Measurements from ENCODE around the gene SLC43A2. TPM values are rescaled to one million over a fixed set of nuclear protein-coding genes. Genes with fewer than 3 reads are reported as not detected.

SLC43A2 gene
- polyA plus RNA-seq, 6 donors from 2014 or later = 18.4 to 36.4 (median 29.1) TPM

- Mint-ChIP-seq H3K4me3 (peak overlapping the region in 7 of 8 donors; percentile 66 to 86 (median 81)), H3K27ac (peak overlapping the region in 3 of 6 donors; percentile 39 to 87 (median 70)), H3K36me3 (peaks cover 6 to 14% of the 10 kb centered on the region in 2 donors), H3K4me1 (peaks cover 29 to 42% (median 29%) of the 10 kb centered on the region in 3 donors), H3K9me3 (no peaks in the 10 kb centered on the region), H3K27me3 (no peaks in the 10 kb centered on the region)
- DNase-seq (peak; percentile 91), ATAC-seq (ENCODE audit: low read depth in 2 of 2) (peak; percentile 76 to 79)
These were observed 20.6 kb upstream of the SLC43A2 start for GRCh38 chr17:1648963-1649843.

DNA sequence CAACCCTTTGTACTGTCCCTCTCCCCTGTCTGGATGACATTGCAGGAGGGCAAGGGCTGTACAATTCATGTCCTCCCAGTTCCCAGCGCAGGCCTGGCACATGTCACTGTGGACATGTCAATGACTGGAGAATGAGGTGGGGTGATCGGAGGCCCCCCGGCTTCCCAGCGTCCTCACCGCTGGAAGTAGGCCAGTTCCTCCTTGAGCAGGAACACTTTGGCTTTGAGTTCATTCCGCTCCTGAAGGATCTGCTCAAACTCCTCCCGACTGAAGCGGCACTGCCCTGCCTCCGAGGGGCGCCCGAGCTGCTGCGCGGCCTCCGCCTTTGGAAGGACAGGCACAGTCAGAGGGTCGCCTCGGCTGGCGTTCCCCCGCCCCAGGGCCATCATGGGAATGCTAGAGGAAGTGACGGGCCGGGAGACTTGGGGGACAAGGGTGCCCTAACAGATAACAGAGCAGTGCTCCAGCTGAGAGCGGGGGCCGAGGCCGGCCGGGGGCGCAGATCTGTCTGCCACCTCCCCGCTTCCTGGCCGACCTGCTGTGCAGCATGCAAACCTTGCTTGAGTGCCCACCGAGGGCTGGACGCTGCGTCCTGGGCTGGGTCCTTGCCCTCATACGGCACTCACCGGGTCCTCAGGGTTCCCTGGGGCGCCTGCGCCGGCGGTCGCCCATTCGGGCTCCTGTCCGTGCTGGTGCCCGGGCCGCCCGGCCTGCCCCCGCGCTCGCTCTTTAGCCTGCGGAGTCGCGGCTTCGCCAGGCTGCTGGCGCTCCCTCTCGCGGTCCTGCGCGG is 19.7 kb upstream of the SLC43A2 start:
- H3K36me3 Mint-ChIP-seq = peaks cover 0 to 5% of the 10 kb centered on the region in 2 donors
- DNase-seq (no peak), ATAC-seq (ENCODE audit: low read depth in 2 of 2) (peak; percentile 2)
- peaks cover 32 to 46% (median 33%) of the 10 kb centered on the region in 3 donors for H3K4me1 Mint-ChIP-seq
- H3K27me3 Mint-ChIP-seq = no peaks in the 10 kb centered on the region
- peak overlapping the region; percentile 69 to 86 (median 78) for H3K4me3 Mint-ChIP-seq
- peak overlapping the region in 4 of 6 donors; percentile 39 to 87 (median 61) for H3K27ac Mint-ChIP-seq
- no peaks in the 10 kb centered on the region for H3K9me3 Mint-ChIP-seq

DNA sequence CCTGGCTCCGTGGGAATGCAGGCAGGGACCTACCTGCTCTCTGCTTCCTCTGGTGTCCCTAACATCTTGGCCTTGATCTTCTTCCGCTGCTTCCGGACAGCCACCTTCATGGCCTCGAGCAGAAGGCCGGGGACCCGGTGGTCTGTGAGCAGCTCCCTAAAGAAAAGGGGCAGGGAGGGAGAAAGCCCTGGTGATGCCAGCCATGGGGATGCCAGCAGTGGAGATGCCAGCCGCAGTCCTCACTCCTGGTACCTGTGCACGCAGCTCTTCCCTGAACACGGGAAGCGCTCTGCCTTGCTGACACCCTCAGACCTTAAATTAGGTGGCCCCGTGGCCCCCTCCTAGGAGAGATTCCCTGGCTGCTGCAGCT is 19.2 kb upstream of the SLC43A2 start:
- no peak for DNase-seq
- H3K27ac Mint-ChIP-seq = peak overlapping the region in 1 of 6 donors; percentile 21
- peak overlapping the region in 6 of 8 donors; percentile 61 to 81 (median 71) for H3K4me3 Mint-ChIP-seq
- ATAC-seq (ENCODE audit: low read depth in 2 of 2) = no peak
- H3K27me3 Mint-ChIP-seq = no peaks in the 10 kb centered on the region
- H3K9me3 Mint-ChIP-seq = no peaks in the 10 kb centered on the region
- H3K4me1 Mint-ChIP-seq = peaks cover 32 to 46% (median 33%) of the 10 kb centered on the region in 3 donors
- no peaks in the 10 kb centered on the region for H3K36me3 Mint-ChIP-seq

- no peaks in the 10 kb centered on the region for H3K9me3 Mint-ChIP-seq
- peak overlapping the region in 5 of 8 donors; percentile 20 to 75 (median 22) for H3K4me3 Mint-ChIP-seq
- DNase-seq (no peak), ATAC-seq (ENCODE audit: low read depth in 2 of 2) (no peak)
- H3K27ac Mint-ChIP-seq = peak overlapping the region in 4 of 6 donors; percentile 47 to 93 (median 85)
- H3K27me3 Mint-ChIP-seq = no peaks in the 10 kb centered on the region
- H3K36me3 Mint-ChIP-seq = no peaks in the 10 kb centered on the region
- peaks cover 32 to 46% (median 33%) of the 10 kb centered on the region in 3 donors for H3K4me1 Mint-ChIP-seq
These were observed 17.7 kb upstream of the SLC43A2 start for GRCh38 chr17:1646199-1646875.

DNA sequence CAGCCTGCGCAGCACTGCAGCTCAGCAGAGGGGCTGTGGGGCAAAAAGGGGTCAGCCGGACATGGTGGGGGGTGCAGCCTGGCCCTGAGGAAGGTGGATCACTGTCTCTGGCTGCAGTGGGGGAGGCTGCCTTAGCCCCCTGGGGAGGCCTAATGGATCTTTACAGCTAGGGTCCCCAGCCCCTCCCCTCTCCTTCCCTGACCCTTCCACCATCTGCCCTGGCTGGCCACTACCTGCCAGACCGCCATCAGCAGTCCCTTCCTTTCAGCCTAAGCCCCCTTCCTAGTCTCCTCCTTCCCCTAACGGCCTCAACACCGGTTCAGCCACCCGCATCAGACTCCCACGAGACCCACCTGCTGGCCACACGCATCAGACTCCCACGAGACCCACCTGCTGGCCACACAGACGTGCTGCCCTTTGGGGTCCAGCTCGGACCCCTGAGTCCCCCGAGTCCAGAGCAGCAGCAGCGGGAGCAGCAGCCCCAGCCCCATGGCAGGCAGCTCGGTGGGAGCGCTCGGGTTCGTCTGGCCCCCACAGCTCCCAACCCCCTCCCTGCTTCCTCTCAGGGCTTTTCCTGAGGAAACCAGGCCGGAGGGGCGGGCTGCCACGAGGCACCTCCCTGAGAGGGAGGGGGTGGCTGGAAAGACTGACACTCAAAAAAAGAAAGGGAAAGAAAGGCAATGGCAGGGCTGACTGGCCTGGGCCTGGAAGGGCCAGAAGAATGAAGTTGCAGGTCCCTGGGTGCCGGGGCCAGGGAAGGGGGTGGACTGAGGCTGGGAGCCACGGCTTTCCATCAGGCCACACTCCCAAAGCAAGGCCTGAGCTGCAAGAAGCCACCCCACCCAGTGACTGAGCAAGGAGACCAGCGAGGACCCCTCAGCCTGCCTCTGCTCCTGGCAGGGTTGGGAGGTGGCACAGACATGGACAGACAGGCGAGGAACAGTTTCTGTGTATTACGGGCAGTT is 16.9 kb upstream of the SLC43A2 start, which contains the start of gene SCARF1:
TSS of gene SCARF1 (minus strand) at position 526 of the 965 bp plus-strand sequence. CDS start at position 491, 35 bp downstream.
- DNase-seq = no peak
- Mint-ChIP-seq H3K27ac (peak within 1 kb of the TSS; percentile 44 to 98 (median 94)), H3K36me3 (no peaks in the 10 kb centered on the region), H3K9me3 (no peaks in the 10 kb centered on the region), H3K4me1 (peaks cover 32 to 46% (median 33%) of the 10 kb centered on the region in 3 donors), H3K27me3 (no peaks in the 10 kb centered on the region), H3K4me3 (peak within 1 kb of the TSS; percentile 76 to 93 (median 88))
- no peak for ATAC-seq (ENCODE audit: low read depth in 2 of 2)

DNA sequence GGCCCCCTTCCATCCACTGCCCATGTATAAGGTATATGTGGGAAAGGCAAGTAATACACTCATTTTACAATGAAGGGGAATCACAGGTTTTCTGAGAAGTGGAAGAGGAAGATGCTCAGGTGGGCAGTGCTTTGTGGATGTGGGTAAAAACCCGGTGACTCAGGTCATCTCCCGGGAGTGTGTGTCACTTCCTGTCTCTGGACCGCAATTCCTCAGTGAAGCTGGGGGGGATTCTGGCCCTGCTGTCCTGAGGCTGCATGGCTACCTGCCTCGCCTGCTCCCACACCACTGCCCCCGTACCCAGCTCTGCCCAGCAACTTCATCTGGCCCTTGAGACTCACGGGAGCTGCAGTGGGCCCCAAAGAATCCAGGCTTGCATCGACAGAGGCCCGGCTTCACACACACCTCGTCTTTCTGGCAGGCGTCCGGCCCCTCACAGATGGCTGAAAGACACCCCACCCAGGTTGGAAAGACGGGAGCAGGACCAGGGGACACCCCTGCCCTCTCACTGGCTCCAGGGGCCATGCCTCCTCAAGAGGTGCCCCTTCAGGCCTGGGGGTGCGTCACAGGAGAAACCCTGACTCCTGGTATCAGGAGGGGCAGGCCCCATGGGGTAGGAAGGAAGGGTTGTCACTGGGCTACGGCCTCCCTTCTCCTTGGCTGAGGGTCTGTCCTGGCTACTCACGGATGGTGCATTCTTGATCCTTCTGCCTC is 16.0 kb upstream of the SLC43A2 start:
- H3K27ac Mint-ChIP-seq = peak overlapping the region; percentile 44 to 98 (median 94)
- H3K27me3 Mint-ChIP-seq = no peaks in the 10 kb centered on the region
- ATAC-seq (ENCODE audit: low read depth in 2 of 2) (peak; percentile 25 to 36), DNase-seq (peak; percentile 68)
- H3K36me3 Mint-ChIP-seq = no peaks in the 10 kb centered on the region
- H3K4me1 Mint-ChIP-seq = peaks cover 32 to 46% (median 33%) of the 10 kb centered on the region in 3 donors
- H3K9me3 Mint-ChIP-seq = no peaks in the 10 kb centered on the region
- H3K4me3 Mint-ChIP-seq = peak overlapping the region; percentile 76 to 93 (median 88)

- H3K4me1 Mint-ChIP-seq = peaks cover 32 to 46% (median 33%) of the 10 kb centered on the region in 3 donors
- H3K9me3 Mint-ChIP-seq = no peaks in the 10 kb centered on the region
- no peaks in the 10 kb centered on the region for H3K27me3 Mint-ChIP-seq
- peak overlapping the region; percentile 73 to 93 (median 88) for H3K4me3 Mint-ChIP-seq
- H3K36me3 Mint-ChIP-seq = no peaks in the 10 kb centered on the region
- H3K27ac Mint-ChIP-seq = peak overlapping the region; percentile 60 to 98 (median 94)
- ATAC-seq (ENCODE audit: low read depth in 2 of 2) = no peak
- DNase-seq = no peak
These were observed 15.4 kb upstream of the SLC43A2 start for GRCh38 chr17:1643999-1644492.

DNA sequence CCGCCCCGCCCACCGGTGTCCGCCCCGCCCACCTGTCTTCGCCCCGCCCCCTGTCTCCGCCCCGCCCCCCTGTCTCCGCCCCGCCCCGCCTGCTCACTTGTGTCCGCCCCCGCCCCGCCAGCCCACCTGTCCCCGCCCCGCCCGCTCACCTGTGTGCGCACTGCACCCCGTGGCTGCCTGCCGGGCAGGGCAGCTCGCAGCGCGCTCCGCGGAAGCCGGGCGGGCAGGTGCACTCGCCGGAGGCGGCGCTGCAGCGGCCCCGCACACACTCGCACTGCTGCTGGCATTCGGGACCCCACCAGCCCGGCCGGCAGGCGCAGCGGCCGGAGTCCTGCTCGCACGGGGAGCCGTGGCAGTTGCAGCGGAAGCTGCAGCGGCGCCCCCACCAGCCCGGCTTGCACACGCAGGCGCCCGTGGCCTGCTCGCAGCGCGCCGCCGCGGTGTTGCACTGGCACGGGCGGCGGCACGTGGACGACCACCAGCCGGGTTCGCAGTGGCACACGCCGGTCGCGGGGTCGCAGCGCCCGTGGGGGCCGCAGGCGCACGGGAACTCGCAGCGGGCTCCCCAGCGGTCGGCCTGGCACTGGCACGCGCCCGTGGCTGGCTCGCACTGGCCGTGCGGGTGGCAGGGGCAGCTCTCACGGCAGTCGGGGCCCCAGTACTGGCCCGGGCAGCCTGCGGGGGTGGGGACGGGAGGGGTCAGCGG is 14.8 kb upstream of the SLC43A2 start:
- H3K4me3 Mint-ChIP-seq = peak overlapping the region in 3 of 8 donors; percentile 73 to 92 (median 89)
- DNase-seq = peak; percentile 51
- H3K27ac Mint-ChIP-seq = peak overlapping the region in 1 of 6 donors; percentile 91
- peak; percentile 43 to 45 for ATAC-seq (ENCODE audit: low read depth in 2 of 2)
- H3K36me3 Mint-ChIP-seq = no peaks in the 10 kb centered on the region
- no peaks in the 10 kb centered on the region for H3K9me3 Mint-ChIP-seq
- peaks cover 32 to 45% (median 33%) of the 10 kb centered on the region in 3 donors for H3K4me1 Mint-ChIP-seq
- H3K27me3 Mint-ChIP-seq = no peaks in the 10 kb centered on the region

GRCh38 chr17:1641065-1641403 is 12.4 kb upstream of the SLC43A2 start:
- Mint-ChIP-seq H3K27me3 (no peaks in the 10 kb centered on the region), H3K4me3 (peak overlapping the region in 1 of 8 donors; percentile 5), H3K36me3 (no peaks in the 10 kb centered on the region), H3K4me1 (peaks cover 19 to 22% (median 20%) of the 10 kb centered on the region in 3 donors), H3K9me3 (no peaks in the 10 kb centered on the region), H3K27ac (peak overlapping the region in 1 of 6 donors; percentile 6)
- ATAC-seq (ENCODE audit: low read depth in 2 of 2) = no peak
- no peak for DNase-seq

- Mint-ChIP-seq H3K9me3 (no peaks in the 10 kb centered on the region), H3K27ac (no peak overlapping the region), H3K4me1 (peaks cover 16 to 17% (median 16%) of the 10 kb centered on the region in 3 donors), H3K36me3 (no peaks in the 10 kb centered on the region), H3K27me3 (no peaks in the 10 kb centered on the region), H3K4me3 (no peak overlapping the region)
- DNase-seq (no peak), ATAC-seq (ENCODE audit: low read depth in 2 of 2) (no peak)
These were observed 11.9 kb upstream of the SLC43A2 start for GRCh38 chr17:1640329-1641064.

Data from naive B cell (primary cell).